T-helper 2 cell treated with Interferon-gamma antibody and Interleukin-4, amounts not matched to agents 5 μg/mL and 100 μg/mL, for 36 hours (primary cell): ENCODE measurements around the gene ORMDL2.
"Not testable (repeated sequence)": the region's sequence is repeated elsewhere in the genome, so short reads cannot be mapped to it uniquely, and the experiment has no call there.

Experiments used
- DNase-seq: peaks from one replicate; pipeline ENCODE4 v3.0.0; 2021; ENCODE audit warnings: low spot score
- H3K27ac Mint-ChIP-seq: one replicate; pipeline ENCODE4 v1.8.0; 2021; ENCODE audit warnings: mild to moderate bottlenecking, mixed read lengths
- H3K27me3 Mint-ChIP-seq: one replicate; pipeline ENCODE4 v1.8.0; 2021; ENCODE audit warnings: low read depth, mixed read lengths
- H3K36me3 Mint-ChIP-seq: one replicate; pipeline ENCODE4 v1.8.0; 2021; ENCODE audit warnings: low read depth, mixed read lengths
- H3K4me1 Mint-ChIP-seq: one replicate; pipeline ENCODE4 v1.8.0; 2021; ENCODE audit warnings: low read depth, mixed read lengths
- H3K4me3 Mint-ChIP-seq: one replicate; pipeline ENCODE4 v1.8.0; 2022; ENCODE audit warnings: mild to moderate bottlenecking, moderate library complexity, mixed read lengths
- H3K9me3 Mint-ChIP-seq: one replicate; pipeline ENCODE4 v1.8.0; 2021; ENCODE audit warnings: mixed read lengths

Gene ORMDL2

DNA sequence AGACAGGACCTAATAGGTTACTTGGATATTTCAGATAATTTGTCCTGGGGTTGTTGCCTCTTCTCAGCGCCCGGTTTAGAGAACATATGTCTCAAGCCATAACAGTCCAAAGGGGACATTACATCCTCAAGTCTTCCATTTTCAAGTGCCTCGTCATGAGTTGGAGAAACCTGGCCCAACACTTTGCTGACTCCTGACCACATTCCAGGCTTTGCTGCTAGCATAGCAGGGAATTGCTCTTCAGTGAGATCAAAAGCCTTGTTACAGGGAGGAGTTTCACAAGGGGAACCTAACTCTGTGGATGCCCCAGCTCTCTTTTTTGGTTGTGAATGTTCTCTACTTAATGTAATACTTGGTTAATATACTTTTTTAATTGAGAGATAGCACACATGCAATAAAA is 33.1 kb downstream of the ORMDL2 start:
- Mint-ChIP-seq H3K36me3 (no peaks in the 10 kb centered on the region), H3K9me3 (no peaks in the 10 kb centered on the region), H3K4me3 (no peak overlapping the region), H3K27ac (no peak overlapping the region), H3K4me1 (peaks cover 2% of the 10 kb centered on the region), H3K27me3 (peaks cover 9% of the 10 kb centered on the region)
- DNase-seq, result no peak

DNA sequence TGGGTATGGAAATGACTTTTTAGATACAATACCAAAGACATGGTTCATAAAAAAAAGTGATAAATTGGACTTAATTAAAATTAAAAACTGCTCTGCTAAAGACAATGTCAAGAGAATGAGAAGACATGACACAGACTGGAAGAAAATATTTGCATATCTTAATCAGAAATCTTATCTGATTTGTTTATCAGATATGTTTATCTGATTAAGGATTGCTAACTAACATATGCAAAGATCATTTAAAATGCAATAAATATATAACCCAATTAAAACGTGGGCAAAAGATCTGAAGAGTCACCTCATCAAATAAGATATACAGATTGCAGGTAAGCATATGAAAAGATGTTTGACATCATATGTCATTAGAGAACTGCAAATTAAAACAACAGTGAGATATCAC is 34.9 kb downstream of the ORMDL2 start:
- H3K36me3 Mint-ChIP-seq, result no peaks in the 10 kb centered on the region
- peaks cover 9% of the 10 kb centered on the region for H3K27me3 Mint-ChIP-seq
- H3K4me3 Mint-ChIP-seq, result no peak overlapping the region
- H3K27ac Mint-ChIP-seq, result no peak overlapping the region
- no peaks in the 10 kb centered on the region for H3K9me3 Mint-ChIP-seq
- DNase-seq, result no peak
- H3K4me1 Mint-ChIP-seq, result no peaks in the 10 kb centered on the region

DNA sequence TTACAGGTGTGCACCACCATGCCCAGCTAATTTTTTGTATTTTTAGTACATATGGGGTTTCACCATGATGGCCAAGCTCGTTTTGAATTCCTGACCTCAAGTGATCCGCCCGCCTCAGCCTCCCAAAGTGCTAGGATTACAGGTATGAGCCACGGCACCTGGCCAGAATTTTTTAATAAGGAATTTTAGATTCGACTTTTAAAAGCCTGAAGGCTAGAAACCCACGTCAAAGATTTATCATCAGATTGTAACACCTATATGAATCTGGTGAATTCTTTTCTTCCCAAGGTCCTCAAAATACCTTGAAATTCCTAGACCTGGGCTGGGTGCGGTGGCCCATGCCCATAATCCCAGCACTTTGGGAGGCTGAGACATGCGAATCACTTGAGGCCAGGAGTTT is 43.6 kb downstream of the ORMDL2 start:
- Mint-ChIP-seq H3K9me3 (peaks cover 4% of the 10 kb centered on the region), H3K4me1 (no peaks in the 10 kb centered on the region), H3K4me3 (no peak overlapping the region), H3K27ac (no peak overlapping the region), H3K27me3 (no peaks in the 10 kb centered on the region), H3K36me3 (no peaks in the 10 kb centered on the region)
- DNase-seq, result no peak

DNA sequence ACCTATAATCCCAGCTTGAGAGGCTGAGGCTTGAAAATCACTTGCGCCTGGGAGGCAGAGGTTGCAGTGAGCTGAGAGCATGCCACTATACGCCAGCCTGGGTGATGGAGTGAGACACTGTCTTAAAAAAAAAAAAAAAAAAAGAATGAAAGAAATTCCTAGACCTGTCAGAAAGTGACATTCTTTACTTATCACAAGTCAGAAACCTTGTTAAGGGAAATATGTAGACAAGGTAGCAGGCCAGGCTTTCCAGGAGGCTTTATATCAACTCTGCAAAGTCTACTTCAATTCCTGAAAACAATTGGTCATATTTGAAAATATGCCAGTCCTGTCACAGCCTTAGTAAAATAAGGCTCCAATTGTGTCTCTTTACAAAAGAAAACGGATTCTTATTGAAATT is 44.0 kb downstream of the ORMDL2 start:
- H3K27ac Mint-ChIP-seq, result no peak overlapping the region

DNA sequence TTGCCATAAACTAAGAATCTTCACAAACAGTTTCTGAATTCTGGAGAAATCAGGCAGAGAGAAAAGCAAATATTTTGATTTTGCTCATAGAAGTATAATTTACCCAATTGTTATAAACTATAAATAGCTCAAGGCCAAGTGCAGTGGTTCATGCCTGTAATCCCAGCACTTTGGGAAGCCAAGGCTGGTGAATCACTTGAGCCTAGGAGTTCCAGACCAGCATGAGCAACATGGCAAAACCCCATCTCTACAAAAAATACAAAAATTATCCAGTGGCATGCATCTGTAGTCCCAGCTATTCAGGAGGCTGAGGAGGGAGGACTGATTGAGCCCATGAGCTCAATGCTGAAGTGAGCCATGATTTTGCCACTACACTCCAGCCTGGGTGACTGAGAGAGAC is 44.4 kb downstream of the ORMDL2 start:
- peaks cover 4% of the 10 kb centered on the region for H3K9me3 Mint-ChIP-seq
- DNase-seq, result no peak
- H3K4me1 Mint-ChIP-seq, result no peaks in the 10 kb centered on the region
- H3K27ac Mint-ChIP-seq, result no peak overlapping the region
- no peaks in the 10 kb centered on the region for H3K36me3 Mint-ChIP-seq
- no peak overlapping the region for H3K4me3 Mint-ChIP-seq
- no peaks in the 10 kb centered on the region for H3K27me3 Mint-ChIP-seq

More for the DNA sequence above, 44.0 kb downstream of the ORMDL2 start:
- Mint-ChIP-seq H3K36me3 (no peaks in the 10 kb centered on the region), H3K4me1 (no peaks in the 10 kb centered on the region), H3K4me3 (no peak overlapping the region), H3K9me3 (peaks cover 4% of the 10 kb centered on the region), H3K27me3 (no peaks in the 10 kb centered on the region)
- DNase-seq, result no peak

DNA sequence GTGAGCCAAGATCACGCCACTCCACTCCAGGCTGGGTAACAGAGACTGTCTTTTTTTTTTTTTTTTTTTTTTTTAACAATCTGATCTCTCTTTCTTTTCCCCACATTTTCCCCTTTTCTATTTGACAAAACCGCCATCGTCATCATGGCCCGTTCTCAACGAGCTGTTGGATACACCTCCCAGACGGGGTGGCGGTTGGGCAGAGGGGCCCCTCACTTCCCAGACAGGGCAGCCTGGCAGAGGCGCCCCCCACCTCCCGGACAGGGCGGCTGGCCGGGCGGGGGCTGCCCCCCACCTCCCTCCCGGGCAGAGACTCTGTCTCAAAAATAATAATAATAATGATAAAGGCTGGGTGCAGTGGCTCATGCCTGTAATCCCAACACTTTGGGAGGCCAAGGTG is 45.1 kb downstream of the ORMDL2 start:
- not testable (repeated sequence) for H3K27ac Mint-ChIP-seq, DNase-seq, H3K36me3 Mint-ChIP-seq, H3K9me3 Mint-ChIP-seq, H3K27me3 Mint-ChIP-seq, H3K4me3 Mint-ChIP-seq, H3K4me1 Mint-ChIP-seq

DNA sequence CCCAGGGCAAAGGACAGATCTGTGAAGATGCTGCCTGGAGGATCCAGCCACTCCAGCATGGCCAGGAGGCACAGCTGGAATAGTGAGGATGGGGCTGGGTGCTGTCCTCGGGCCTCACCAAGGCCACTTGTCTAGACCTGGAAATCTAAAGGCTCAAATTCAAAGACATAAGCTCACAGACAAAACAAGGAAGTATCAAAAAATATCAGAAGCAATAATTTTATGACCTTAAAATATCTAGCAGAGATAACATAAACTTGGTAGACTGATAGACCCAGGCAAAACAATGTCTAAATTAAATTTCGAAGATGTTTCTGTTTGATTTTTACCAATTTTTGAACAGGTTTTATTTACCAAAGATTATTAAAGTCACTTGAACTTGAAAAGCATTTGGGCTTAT is 47.5 kb downstream of the ORMDL2 start:
- Mint-ChIP-seq H3K36me3 (no peaks in the 10 kb centered on the region), H3K27ac (no peak overlapping the region), H3K27me3 (no peaks in the 10 kb centered on the region), H3K9me3 (peaks cover 4% of the 10 kb centered on the region), H3K4me3 (no peak overlapping the region), H3K4me1 (no peaks in the 10 kb centered on the region)
- no peak for DNase-seq

DNA sequence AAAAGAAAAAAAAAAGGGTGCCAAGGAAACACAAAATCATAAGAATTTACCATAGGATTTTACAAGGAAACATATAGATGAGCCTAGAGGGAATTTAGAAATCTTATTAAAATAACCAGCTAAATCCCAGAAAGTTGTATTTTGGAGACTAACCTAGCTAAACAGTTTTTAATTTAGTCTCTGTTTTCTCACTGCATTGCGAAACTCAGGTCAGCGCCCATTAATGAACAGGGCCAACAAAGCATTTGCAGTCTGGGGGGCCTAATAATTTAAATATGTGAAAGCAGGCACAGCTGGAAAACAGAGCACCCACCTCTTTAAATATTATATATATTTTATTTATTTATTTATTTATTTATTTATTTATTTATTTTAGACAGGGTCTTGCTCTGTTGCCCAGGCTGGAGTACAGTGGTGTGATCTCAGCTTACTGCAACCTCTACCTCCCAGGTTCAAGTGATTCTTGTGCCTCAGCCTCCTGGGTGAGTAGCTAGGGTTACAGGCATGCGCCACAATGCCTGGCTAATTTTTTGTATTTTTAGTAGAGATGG is 48.7 kb downstream of the ORMDL2 start:
- H3K4me3 Mint-ChIP-seq, H3K36me3 Mint-ChIP-seq, H3K4me1 Mint-ChIP-seq, H3K9me3 Mint-ChIP-seq, H3K27me3 Mint-ChIP-seq, DNase-seq, H3K27ac Mint-ChIP-seq: not testable (repeated sequence)
